SK-N-SH treated with all-trans-retinoic acid at 6 μM for 48 hours (cell line): ENCODE data around the gene PPM1H.

Source experiments
- ATAC-seq: fragments of 200-7000 bp; cut with Tn5 transposase; 3 replicates; pipeline ENCODE4 v1.9.1; 2020; ENCODE audit warnings: mild to moderate bottlenecking, moderate library complexity
- ARNTL ChIP-seq: fragments of 450-650 bp; formaldehyde crosslinking; IDR thresholded peaks from 2 replicates; pipeline ENCODE4 v1.5.0; 2020; ENCODE audit warnings: low read depth, mild to moderate bottlenecking, moderate library complexity, borderline replicate concordance
- BACH2 ChIP-seq: fragments of 250-450 bp; sonication (Bioruptor Pico); IDR thresholded peaks from 2 replicates; pipeline ENCODE4 v1.9.0; 2021; ENCODE audit warnings: mild to moderate bottlenecking, borderline replicate concordance
- CREB5 ChIP-seq: fragments of 250-450 bp; sonication (Bioruptor Pico); IDR thresholded peaks from 2 replicates; pipeline ENCODE4 v1.5.1; 2020; ENCODE audit warnings: low read depth, mild to moderate bottlenecking, moderate library complexity
- CSDC2 ChIP-seq: fragments of 250-450 bp; sonication (Bioruptor Pico); IDR thresholded peaks from 2 replicates; pipeline ENCODE4 v1.5.0; 2020; ENCODE audit warnings: mild to moderate bottlenecking, moderate library complexity
- CSRNP3 ChIP-seq: fragments of 250-450 bp; sonication (Bioruptor Pico); IDR thresholded peaks from 2 replicates; pipeline ENCODE4 v1.5.1; 2021; ENCODE audit warnings: mild to moderate bottlenecking, moderate library complexity
- ESRRG ChIP-seq: fragments of 250-450 bp; sonication (Bioruptor Pico); IDR thresholded peaks from 2 replicates; pipeline ENCODE4 v1.6.1; 2021; ENCODE audit warnings: mild to moderate bottlenecking
- GLIS3 ChIP-seq: fragments of 250-450 bp; sonication (Bioruptor Pico); IDR thresholded peaks from 2 replicates; pipeline ENCODE4 v1.5.0; 2020; ENCODE audit warnings: mild to moderate bottlenecking, moderate library complexity
- OSR1 ChIP-seq: fragments of 250-450 bp; sonication (Bioruptor Pico); IDR thresholded peaks from 2 replicates; pipeline ENCODE4 v1.8.0; 2022; ENCODE audit warnings: moderate library complexity, mild to moderate bottlenecking, inconsistent platforms
- PATZ1 ChIP-seq: fragments of 250-450 bp; sonication (Bioruptor Pico); IDR thresholded peaks from 2 replicates; pipeline ENCODE4 v1.8.0; 2020; ENCODE audit warnings: mild to moderate bottlenecking, moderate library complexity, borderline replicate concordance
- POU6F1 ChIP-seq: fragments of 250-450 bp; sonication (Bioruptor Pico); IDR thresholded peaks from 2 replicates; pipeline ENCODE4 v1.8.0; 2021; ENCODE audit warnings: low read depth, mild to moderate bottlenecking, moderate library complexity, borderline replicate concordance
- PPARA ChIP-seq: fragments of 250-450 bp; sonication (Bioruptor Pico); IDR thresholded peaks from 2 replicates; pipeline ENCODE4 v1.5.0; 2020; ENCODE audit warnings: mild to moderate bottlenecking, borderline replicate concordance
- RARB ChIP-seq: fragments of 250-450 bp; sonication (Bioruptor Pico); IDR thresholded peaks from 2 replicates; pipeline ENCODE4 v1.8.0; 2021; ENCODE audit warnings: mild to moderate bottlenecking, moderate library complexity
- SNAI2 ChIP-seq: fragments of 250-450 bp; sonication (Bioruptor Pico); IDR thresholded peaks from 2 replicates; pipeline ENCODE4 v1.5.0; 2020; ENCODE audit warnings: mild to moderate bottlenecking, moderate library complexity
- TCF4 ChIP-seq: fragments of 250-450 bp; sonication (Bioruptor Pico); IDR thresholded peaks from 2 replicates; pipeline ENCODE4 v1.8.0; 2021; ENCODE audit warnings: mild to moderate bottlenecking, moderate library complexity, borderline replicate concordance
- TOX ChIP-seq: fragments of 250-450 bp; sonication (Bioruptor Pico); IDR thresholded peaks from 2 replicates; pipeline ENCODE4 v1.8.0; 2021; ENCODE audit warnings: mild to moderate bottlenecking, moderate library complexity, borderline replicate concordance
- TSHZ2 ChIP-seq: fragments of 250-450 bp; sonication (Bioruptor Pico); IDR thresholded peaks from 2 replicates; pipeline ENCODE4 v1.5.0; 2020; ENCODE audit warnings: mild to moderate bottlenecking, moderate library complexity
- ZC3H10 ChIP-seq: fragments of 250-450 bp; sonication (Bioruptor Pico); IDR thresholded peaks from 2 replicates; pipeline ENCODE4 v1.5.1; 2021; ENCODE audit warnings: mild to moderate bottlenecking, moderate library complexity
- ZFP30 ChIP-seq: fragments of 450-650 bp; formaldehyde crosslinking; IDR thresholded peaks from 2 replicates; pipeline ENCODE4 v1.5.0; 2022; ENCODE audit warnings: mild to moderate bottlenecking, moderate library complexity
- ZNF565 ChIP-seq: fragments of 450-650 bp; formaldehyde crosslinking; conservative IDR thresholded peaks from 2 replicates; pipeline ENCODE4 v1.5.0; 2020; ENCODE audit warnings: low read depth, mild to moderate bottlenecking, moderate library complexity
- ZNF70 ChIP-seq: fragments of 450-650 bp; formaldehyde crosslinking; IDR thresholded peaks from 2 replicates; pipeline ENCODE4 v1.5.0; 2020; ENCODE audit warnings: mild to moderate bottlenecking, moderate library complexity
- ZNF8 ChIP-seq: fragments of 450-650 bp; formaldehyde crosslinking; IDR thresholded peaks from 2 replicates; pipeline ENCODE4 v1.5.0; 2020; ENCODE audit warnings: mild to moderate bottlenecking, moderate library complexity

The PPM1H gene

GRCh38 chr12:62718762-62719426, 216.1 kb downstream of the PPM1H start:
- TF ChIP-seq POU6F1 (CRISPR knock-in tag), result no peak
- no peak for TF ChIP-seq CREB5 (CRISPR knock-in tag)
- TF ChIP-seq RARB (CRISPR knock-in tag), result no peak
- no peak for TF ChIP-seq CSRNP3
- no peak for TF ChIP-seq TSHZ2 (CRISPR knock-in tag)
- no peak for TF ChIP-seq TOX (CRISPR knock-in tag)
- no peak for TF ChIP-seq ARNTL (CRISPR knock-in tag)
- no peak for TF ChIP-seq ZFP30 (CRISPR knock-in tag)
- no peak for TF ChIP-seq ZNF8
- no peak for TF ChIP-seq TCF4
- no peak for TF ChIP-seq ZNF565
- TF ChIP-seq BACH2, result no peak
- TF ChIP-seq ZC3H10 (CRISPR knock-in tag), result no peak
- no peak for TF ChIP-seq OSR1 (CRISPR knock-in tag)
- TF ChIP-seq PATZ1, result no peak
- TF ChIP-seq CSDC2 (CRISPR knock-in tag), result no peak
- no peak for ATAC-seq

- no peak for ATAC-seq
- no peak for TF ChIP-seq SNAI2 (CRISPR knock-in tag)
- no peak for TF ChIP-seq ZNF8
- TF ChIP-seq RARB (CRISPR knock-in tag), result no peak
- TF ChIP-seq PPARA (CRISPR knock-in tag), result no peak
- no peak for TF ChIP-seq OSR1 (CRISPR knock-in tag)
These were observed 217.3 kb downstream of the PPM1H start for GRCh38 chr12:62717643-62718042.

GRCh38 chr12:62716866-62717525, 218.0 kb downstream of the PPM1H start:
- no peak for ATAC-seq
- TF ChIP-seq BACH2 (no peak), TSHZ2 (CRISPR knock-in tag) (no peak), ZC3H10 (CRISPR knock-in tag) (no peak), POU6F1 (CRISPR knock-in tag) (no peak), TCF4 (no peak), ZFP30 (CRISPR knock-in tag) (no peak), GLIS3 (CRISPR knock-in tag) (no peak), ESRRG (CRISPR knock-in tag) (no peak), ZNF70 (CRISPR knock-in tag) (no peak), SNAI2 (CRISPR knock-in tag) (no peak), PATZ1 (no peak)
